GM19438 (cell line): ENCODE results near the gene FCER1G.

Experiments used
- ATAC-seq: cut with Tn5 transposase; IDR thresholded peaks from one replicate; pipeline ENCODE4 v1.9.1; 2021; ENCODE audit warnings: low read depth; ENCODE audit not compliant: unreplicated experiment

Gene FCER1G

DNA sequence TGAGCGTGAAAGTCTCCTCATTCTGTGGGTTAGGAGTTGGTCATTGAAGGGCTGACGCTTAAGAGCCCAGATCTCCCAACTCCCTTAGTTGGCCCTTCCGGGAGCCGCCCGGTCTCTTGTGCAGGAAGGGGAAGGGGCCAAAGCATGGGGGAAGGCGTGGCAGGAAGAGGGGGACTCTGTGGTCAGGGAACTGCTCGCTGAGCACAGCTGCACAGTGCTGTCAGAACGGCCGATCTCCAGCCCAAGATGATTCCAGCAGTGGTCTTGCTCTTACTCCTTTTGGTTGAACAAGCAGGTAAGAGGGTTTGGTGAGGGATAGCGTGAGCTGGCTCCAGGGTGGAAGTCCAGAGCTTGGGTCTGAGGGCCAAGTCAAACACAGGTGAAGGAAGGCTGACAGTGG, at the start of gene FCER1G:
TSS of gene FCER1G (plus strand) at position 220 of the 400 bp plus-strand sequence. CDS start at position 247, 27 bp downstream.
- no peak for ATAC-seq

DNA sequence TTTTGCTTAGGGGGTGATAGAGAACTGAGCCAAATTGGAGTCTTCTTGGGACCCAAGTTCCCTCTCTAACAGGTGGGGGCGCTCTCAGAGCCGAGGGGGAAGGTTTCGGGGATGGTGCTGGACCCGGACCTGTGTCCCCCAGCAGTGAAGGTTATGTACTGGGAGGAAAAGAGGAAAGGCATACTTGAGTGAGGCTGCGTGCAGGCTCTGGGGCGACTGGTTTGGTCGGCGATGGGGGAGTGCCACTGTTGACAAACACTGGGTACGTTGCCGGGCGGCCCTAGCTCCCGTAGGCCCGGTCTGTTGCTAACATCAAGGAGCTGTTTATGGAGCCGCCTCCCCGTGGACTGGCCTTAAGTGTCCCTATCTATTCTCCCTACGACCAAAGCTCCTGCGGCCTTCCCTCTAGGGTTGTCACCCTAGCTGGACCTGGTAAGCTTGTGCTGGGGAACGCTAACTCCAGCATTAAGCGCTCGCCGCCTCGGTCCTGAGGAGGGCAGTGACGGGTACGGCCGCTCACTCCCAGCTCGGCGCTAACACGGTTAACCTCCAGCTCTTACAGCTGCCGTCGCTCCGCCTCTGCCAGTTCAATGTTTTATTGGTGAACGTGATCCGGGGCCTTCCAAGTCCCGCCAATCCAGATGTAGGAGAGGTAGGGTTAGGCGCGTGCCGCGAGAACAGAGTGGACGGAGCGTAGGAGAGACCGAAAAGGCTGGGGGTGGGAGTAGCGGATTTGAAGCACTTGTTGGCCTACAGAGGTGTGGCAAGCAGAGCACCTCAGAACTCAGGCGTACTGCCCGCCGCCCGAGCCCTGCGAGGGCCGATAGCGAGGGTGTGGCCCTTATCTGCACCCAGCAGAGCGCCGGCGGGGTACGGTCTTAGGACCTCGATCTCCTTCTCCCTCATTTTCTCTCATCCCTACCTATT, 49.1 kb upstream of the FCER1G start, which contains the start of gene PPOX:
TSS of gene PPOX (plus strand) at position 685 of the 927 bp plus-strand sequence. CDS start 422 bp downstream, outside the sequence.
- peak; percentile 93 for ATAC-seq

DNA sequence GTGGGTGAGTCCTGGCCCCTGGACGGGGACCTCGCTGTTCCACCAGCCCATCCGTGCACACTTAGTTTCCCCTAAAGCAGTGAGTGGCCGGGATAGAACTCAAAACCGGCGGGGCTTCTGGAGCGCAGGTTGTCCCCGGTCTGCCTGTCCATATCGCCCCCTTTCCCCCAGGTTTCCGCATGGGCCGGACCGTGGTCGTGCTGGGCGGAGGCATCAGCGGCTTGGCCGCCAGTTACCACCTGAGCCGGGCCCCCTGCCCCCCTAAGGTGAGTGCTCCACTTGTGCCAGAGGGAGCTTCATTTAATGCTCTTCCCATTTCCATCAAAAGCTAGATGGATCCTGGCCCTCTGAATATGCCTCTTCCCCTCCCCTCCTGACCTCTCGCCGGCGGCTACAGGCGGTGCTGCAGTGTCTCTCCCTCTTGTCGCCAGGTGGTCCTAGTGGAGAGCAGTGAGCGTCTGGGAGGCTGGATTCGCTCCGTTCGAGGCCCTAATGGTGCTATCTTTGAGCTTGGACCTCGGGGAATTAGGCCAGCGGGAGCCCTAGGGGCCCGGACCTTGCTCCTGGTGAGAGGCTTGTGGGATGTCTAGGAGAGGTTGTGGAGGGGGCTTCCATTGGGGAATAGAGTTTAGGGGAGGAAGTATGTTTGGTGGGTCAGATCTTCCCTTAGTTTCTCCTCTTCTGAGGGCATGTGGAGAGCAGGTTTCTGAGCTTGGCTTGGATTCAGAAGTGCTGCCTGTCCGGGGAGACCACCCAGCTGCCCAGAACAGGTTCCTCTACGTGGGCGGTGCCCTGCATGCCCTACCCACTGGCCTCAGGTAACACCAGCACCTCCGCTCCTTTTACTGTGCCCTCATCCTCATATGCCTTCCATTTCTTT, 48.2 kb upstream of the FCER1G start:
- ATAC-seq, result peak; percentile 5

- ATAC-seq, result no peak
These were observed 46.2 kb upstream of the FCER1G start for GRCh38 chr1:161168906-161169305.

DNA sequence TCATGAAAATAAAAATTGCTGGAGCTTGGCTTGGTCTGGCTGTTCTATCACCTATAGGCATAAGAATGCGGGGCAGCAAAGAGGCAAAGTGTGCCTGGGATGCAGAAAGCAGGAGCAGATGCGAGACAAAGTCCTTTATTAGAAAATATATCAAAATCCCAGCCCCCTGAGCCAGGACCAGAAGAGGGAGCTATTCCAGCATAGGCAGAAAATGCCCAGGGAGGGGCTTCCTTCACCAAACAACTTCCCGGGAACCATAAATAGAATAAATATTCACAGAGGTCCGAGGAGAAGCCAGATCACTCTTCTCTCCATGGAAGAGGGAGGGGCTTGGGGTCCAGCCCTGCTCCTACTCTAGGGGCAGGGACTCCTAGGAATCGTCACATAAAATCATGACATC, 43.9 kb upstream of the FCER1G start:
- ATAC-seq, result no peak

DNA sequence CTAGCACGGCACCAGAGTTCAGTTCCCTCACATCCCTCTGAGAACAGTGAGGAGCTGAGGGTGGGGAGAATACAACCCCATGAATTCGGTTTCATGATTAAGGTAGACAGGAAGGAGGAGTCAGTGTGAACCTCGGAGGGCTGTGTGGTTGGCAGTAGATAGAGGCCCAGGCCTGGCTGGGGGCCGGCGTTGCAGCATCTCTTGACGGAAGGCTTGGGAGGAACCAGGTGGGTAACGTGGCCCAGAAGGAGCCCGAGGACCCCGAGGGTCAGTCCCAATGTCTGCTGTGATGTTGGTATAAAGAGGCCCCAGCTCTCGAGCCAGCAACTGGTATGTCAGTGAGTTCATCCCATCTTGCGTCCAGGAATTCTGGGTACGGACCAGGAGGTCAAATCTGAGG, 43.4 kb upstream of the FCER1G start:
- ATAC-seq, result no peak

- ATAC-seq, result no peak
These were observed 42.7 kb upstream of the FCER1G start for GRCh38 chr1:161172349-161172748.

DNA sequence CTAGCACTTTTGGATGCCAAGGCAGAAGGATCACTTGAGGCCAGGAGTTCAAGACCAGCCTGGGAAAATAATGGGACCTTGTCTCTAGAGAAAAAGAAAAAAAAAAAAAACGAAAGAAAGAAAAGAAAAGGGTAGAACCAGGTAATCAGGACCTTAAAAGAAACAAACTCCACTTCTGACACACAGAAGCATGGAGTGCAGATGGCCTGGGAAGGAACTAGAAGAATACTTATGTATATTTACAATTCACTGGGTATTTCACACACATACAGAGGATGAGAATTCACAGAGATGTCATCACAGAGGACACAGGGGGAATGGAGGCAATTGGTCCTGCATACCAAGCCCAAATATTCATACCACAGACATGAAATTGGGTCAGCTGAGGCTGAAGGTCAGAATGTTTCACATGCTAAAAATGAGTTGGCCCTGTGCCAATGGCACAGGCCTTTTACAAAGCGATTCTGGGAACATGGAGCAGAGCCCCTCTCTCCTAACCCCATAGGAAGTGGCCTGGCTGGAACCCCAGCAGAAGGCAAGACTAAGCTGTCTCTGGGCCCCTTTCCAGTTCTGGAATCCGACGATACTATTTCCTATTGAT, 42.2 kb upstream of the FCER1G start:
- ATAC-seq, result no peak

- no peak for ATAC-seq
These were observed 41.4 kb upstream of the FCER1G start for GRCh38 chr1:161173711-161174110.

DNA sequence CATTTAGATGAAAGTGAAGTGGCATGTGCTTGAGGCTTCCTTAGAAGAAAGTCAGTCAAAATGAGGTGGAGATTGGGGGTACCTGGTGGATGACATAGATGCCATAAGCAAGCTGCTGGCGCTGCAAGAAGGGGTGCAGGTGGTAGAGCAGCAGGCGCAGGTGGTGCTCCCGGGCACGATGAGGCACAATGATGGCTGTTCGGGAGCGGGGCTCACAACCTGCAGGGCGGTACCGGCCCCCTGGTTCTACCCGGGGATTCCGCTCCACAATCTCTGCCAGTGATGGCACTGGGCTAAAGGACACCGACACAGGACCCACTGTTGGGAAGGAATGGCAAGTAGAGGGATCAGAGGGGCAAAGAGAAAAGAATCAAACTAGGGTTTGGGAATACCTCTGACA, 40.2 kb upstream of the FCER1G start:
- ATAC-seq, result no peak

- ATAC-seq, result no peak
These were observed 39.2 kb upstream of the FCER1G start for GRCh38 chr1:161175771-161176453.

GRCh38 chr1:161176468-161177111, 38.5 kb upstream of the FCER1G start:
- no peak for ATAC-seq

DNA sequence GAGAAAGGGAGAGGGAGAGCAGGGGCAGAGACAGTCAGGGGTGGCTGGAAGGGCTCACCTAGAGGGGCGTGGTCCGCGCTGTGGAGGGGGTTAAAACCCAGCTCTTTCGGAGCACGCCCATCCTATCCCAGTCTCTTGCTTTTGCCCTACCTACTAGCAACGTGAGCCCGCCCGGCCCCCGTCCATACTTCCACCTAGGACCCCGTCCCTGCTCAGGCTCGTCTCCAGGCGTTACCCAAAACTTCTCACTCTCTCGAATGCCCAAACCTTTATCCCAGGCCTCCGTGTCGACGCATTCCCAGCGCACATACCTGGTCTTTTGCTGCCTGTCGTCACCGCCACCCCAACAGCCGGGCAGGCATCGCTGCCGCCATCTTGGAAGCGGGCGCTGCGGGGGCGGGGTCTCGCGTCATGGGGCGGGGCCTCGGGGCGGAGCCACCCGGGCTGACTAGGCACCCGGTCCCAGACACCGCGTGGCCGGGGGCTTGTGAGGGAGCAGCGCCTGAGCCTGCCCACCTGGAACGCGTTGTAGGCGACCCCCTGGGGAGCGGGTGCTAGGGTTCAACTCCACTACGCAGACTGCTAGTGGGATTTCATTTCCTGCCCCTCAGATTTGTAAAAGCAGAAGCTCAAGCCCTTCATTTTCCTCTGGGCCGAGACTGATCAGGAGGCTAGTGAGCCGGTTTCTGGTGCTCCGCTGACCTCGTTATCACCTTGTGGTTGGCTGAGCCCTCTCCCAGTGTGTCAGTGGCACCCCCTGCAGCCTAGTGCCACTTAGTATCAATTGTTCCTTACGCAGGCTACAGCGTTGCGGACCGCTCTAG, 37.8 kb upstream of the FCER1G start, which contains the start of gene B4GALT3:
TSS of gene B4GALT3 (minus strand) at position 396 of the 824 bp plus-strand sequence. CDS start 1,447 bp downstream, outside the sequence.
- ATAC-seq, result peak; percentile 81

GRCh38 chr1:161177936-161178244, 37.2 kb upstream of the FCER1G start:
- ATAC-seq, result no peak

GRCh38 chr1:161179698-161180097, 35.4 kb upstream of the FCER1G start:
- no peak for ATAC-seq

DNA sequence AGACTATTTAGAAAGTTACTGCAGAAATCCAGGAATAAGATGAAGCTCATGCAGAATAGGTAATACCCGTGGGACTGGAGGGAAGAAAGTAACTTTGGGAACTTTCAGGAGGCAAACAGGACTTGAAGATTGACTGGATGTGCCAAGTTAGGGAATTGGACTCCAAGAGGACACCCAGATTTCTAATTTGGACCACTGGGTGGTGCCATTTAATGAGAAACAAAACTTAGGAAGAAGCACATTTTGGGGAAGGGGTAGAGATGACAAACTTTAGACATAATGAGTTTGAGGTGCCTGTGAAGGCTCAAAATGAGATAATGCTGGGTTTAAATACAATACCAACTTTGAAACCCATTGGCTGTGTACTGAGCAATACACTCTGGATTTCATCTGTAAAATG, 34.5 kb upstream of the FCER1G start:
- ATAC-seq, result no peak

GRCh38 chr1:161182214-161182613, 32.9 kb upstream of the FCER1G start:
- peak; percentile 37 for ATAC-seq

GRCh38 chr1:161185282-161185682, 29.8 kb upstream of the FCER1G start:
- ATAC-seq, result peak; percentile 60

GRCh38 chr1:161185732-161186311, 29.3 kb upstream of the FCER1G start:
- ATAC-seq, result no peak
